Measurements from ENCODE around the gene MSI2. TPM values are rescaled to one million over a fixed set of nuclear protein-coding genes. Genes with fewer than 3 reads are reported as not detected.

MSI2 gene
- total RNA-seq, 3 donors from 2014 or later: 13.4 to 89.1 (median 71.1) TPM

GRCh38 chr17:57499648-57500049 is 243.3 kb downstream of the MSI2 start:
- no peak for DNase-seq (ENCODE audit: low spot score in 2 of 2)
- Histone ChIP-seq H3K27me3 (no peaks in the 10 kb centered on the region), H3K4me3 (no peak overlapping the region), H3K4me1 (no peaks in the 10 kb centered on the region), H3K36me3 (no peaks in the 10 kb centered on the region), H3K9me3 (no peaks in the 10 kb centered on the region), H3K27ac (no peak overlapping the region)
- TF ChIP-seq POLR2A (IDR thresholded peaks at IDR 0.05) (no peak), CTCF (IDR thresholded peaks at IDR 0.05) (no peak), POLR2AphosphoS5 (IDR thresholded peaks at IDR 0.05) (no peak)
- intact Hi-C loops (cut with DNase I; ENCODE audit: low total_unique reads): loop anchor here (5.0 kb wide), 1 partner anchor 312 kb away; no protein-coding TSS in a partner anchor

- no peaks in the 10 kb centered on the region for H3K36me3 ChIP-seq
- H3K4me1 ChIP-seq: no peaks in the 10 kb centered on the region
- intact Hi-C loops (cut with DNase I; ENCODE audit: low total_unique reads): no loop called here
- H3K9me3 ChIP-seq: no peaks in the 10 kb centered on the region
- H3K4me3 ChIP-seq: no peak overlapping the region
- DNase-seq (ENCODE audit: low spot score in 2 of 2): no peak
- TF ChIP-seq POLR2AphosphoS5 (IDR thresholded peaks at IDR 0.05): no peak
- TF ChIP-seq POLR2A (IDR thresholded peaks at IDR 0.05): no peak
- H3K27me3 ChIP-seq: no peaks in the 10 kb centered on the region
- H3K27ac ChIP-seq: no peak overlapping the region
Measured at GRCh38 chr17:57501016-57501415, 244.7 kb downstream of the MSI2 start.

GRCh38 chr17:57502022-57502421 is 245.7 kb downstream of the MSI2 start:
- intact Hi-C loops (cut with DNase I; ENCODE audit: low total_unique reads): no loop called here
- no peaks in the 10 kb centered on the region for H3K9me3 ChIP-seq
- DNase-seq (ENCODE audit: low spot score in 2 of 2): no peak
- TF ChIP-seq POLR2A (IDR thresholded peaks at IDR 0.05): no peak
- no peak for TF ChIP-seq POLR2AphosphoS5 (IDR thresholded peaks at IDR 0.05)
- TF ChIP-seq CTCF (IDR thresholded peaks at IDR 0.05): no peak
- H3K4me3 ChIP-seq: no peak overlapping the region
- no peaks in the 10 kb centered on the region for H3K4me1 ChIP-seq
- no peaks in the 10 kb centered on the region for H3K36me3 ChIP-seq
- no peaks in the 10 kb centered on the region for H3K27me3 ChIP-seq
- H3K27ac ChIP-seq: no peak overlapping the region

GRCh38 chr17:57502811-57503241 is 246.5 kb downstream of the MSI2 start:
- no peaks in the 10 kb centered on the region for H3K36me3 ChIP-seq
- H3K4me3 ChIP-seq: no peak overlapping the region
- TF ChIP-seq POLR2A (IDR thresholded peaks at IDR 0.05): no peak
- no peak for TF ChIP-seq POLR2AphosphoS5 (IDR thresholded peaks at IDR 0.05)
- no peak for TF ChIP-seq CTCF (IDR thresholded peaks at IDR 0.05)
- DNase-seq (ENCODE audit: low spot score in 2 of 2): no peak
- intact Hi-C loops (cut with DNase I; ENCODE audit: low total_unique reads): no loop called here
- no peaks in the 10 kb centered on the region for H3K4me1 ChIP-seq
- H3K27me3 ChIP-seq: no peaks in the 10 kb centered on the region
- no peak overlapping the region for H3K27ac ChIP-seq
- no peaks in the 10 kb centered on the region for H3K9me3 ChIP-seq

GRCh38 chr17:57504208-57504607 is 247.9 kb downstream of the MSI2 start:
- Histone ChIP-seq H3K9me3 (no peaks in the 10 kb centered on the region), H3K27ac (no peak overlapping the region), H3K4me1 (no peaks in the 10 kb centered on the region), H3K4me3 (no peak overlapping the region), H3K36me3 (no peaks in the 10 kb centered on the region), H3K27me3 (no peaks in the 10 kb centered on the region)
- TF ChIP-seq POLR2AphosphoS5 (IDR thresholded peaks at IDR 0.05) (no peak), CTCF (IDR thresholded peaks at IDR 0.05) (no peak), POLR2A (IDR thresholded peaks at IDR 0.05) (no peak)
- intact Hi-C loops (cut with DNase I; ENCODE audit: low total_unique reads): no loop called here
- DNase-seq (ENCODE audit: low spot score in 2 of 2): no peak
